Neutrophil (primary cell): ENCODE measurements around the gene PAFAH1B2.
"Not testable (repeated sequence)": the region's sequence is repeated elsewhere in the genome, so short reads cannot be mapped to it uniquely, and the experiment has no call there.

Source experiments
- H3K27ac ChIP-seq: fragments of 200-600 bp; sonication (generic); 2 replicates; pipeline ENCODE4 v1.5.1; 2016; ENCODE audit warnings: mild to moderate bottlenecking, moderate library complexity
- H3K27me3 ChIP-seq: fragments of 200-600 bp; sonication (generic); 2 replicates; pipeline ENCODE4 v1.6.0; 2016; ENCODE audit warnings: mild to moderate bottlenecking
- H3K36me3 ChIP-seq: fragments of 200-600 bp; sonication (generic); 2 replicates; pipeline ENCODE4 v1.5.1; 2017
- H3K4me1 ChIP-seq, 2 experiments: fragments of 200-600 bp in 1 of 2; sonication (generic) in 1 of 2; 1 replicate in 1 of 2; 2 replicates in 1 of 2; pipeline versions ENCODE4 v1.5.1 to v1.6.1; 2013 to 2016; ENCODE audit warnings: low read depth in 1 of 2, low read length in 1 of 2, mild to moderate bottlenecking in 1 of 2, moderate library complexity in 1 of 2; ENCODE audit not compliant: control insufficient read depth in 1 of 2, insufficient read depth in 1 of 2
- H3K4me3 ChIP-seq, 2 experiments: fragments of 200-600 bp in 1 of 2; sonication (generic) in 1 of 2; 1 replicate in 1 of 2; 2 replicates in 1 of 2; pipeline ENCODE4 v1.5.1; 2013 to 2016; ENCODE audit warnings: low read depth in 1 of 2, low read length in 1 of 2, mild to moderate bottlenecking in 1 of 2, moderate library complexity in 1 of 2
- H3K9me3 ChIP-seq: fragments of 200-600 bp; sonication (generic); 2 replicates; pipeline ENCODE4 v1.5.1; 2016
- CTCF ChIP-seq: fragments of 200-600 bp; sonication (generic); IDR thresholded peaks from 2 replicates; pipeline ENCODE4 v1.5.1; 2016; ENCODE audit warnings: antibody characterized with exemption

The PAFAH1B2 gene

GRCh38 chr11:117201658-117202305 lies 57.7 kb downstream of the PAFAH1B2 start:
- Histone ChIP-seq H3K4me3 (no peak overlapping the region), H3K36me3 (peaks cover 36% of the 10 kb centered on the region), H3K9me3 (no peaks in the 10 kb centered on the region), H3K4me1 (no peaks in the 10 kb centered on the region), H3K27ac (no peak overlapping the region), H3K27me3 (peaks cover 5% of the 10 kb centered on the region)
- no peak for TF ChIP-seq CTCF

GRCh38 chr11:117202386-117203068 lies 58.4 kb downstream of the PAFAH1B2 start:
- H3K27ac ChIP-seq, result no peak overlapping the region
- no peaks in the 10 kb centered on the region for H3K9me3 ChIP-seq
- no peaks in the 10 kb centered on the region for H3K4me1 ChIP-seq
- peaks cover 5% of the 10 kb centered on the region for H3K27me3 ChIP-seq
- no peak overlapping the region for H3K4me3 ChIP-seq
- TF ChIP-seq CTCF, result no peak
- H3K36me3 ChIP-seq, result peaks cover 37% of the 10 kb centered on the region

DNA sequence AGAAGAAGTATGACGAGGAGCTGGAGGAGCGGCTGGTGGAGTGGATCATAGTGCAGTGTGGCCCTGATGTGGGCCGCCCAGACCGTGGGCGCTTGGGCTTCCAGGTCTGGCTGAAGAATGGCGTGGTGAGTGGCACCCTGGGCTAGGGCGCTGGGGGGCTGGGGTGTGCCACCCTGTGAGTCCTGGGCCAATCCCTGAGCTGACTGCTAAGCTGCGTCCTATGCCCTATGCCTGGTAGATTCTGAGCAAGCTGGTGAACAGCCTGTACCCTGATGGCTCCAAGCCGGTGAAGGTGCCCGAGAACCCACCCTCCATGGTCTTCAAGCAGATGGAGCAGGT lies 59.0 kb downstream of the PAFAH1B2 start:
- H3K4me1 ChIP-seq, result no peaks in the 10 kb centered on the region
- TF ChIP-seq CTCF, result no peak
- no peak overlapping the region for H3K27ac ChIP-seq
- no peak overlapping the region for H3K4me3 ChIP-seq
- H3K36me3 ChIP-seq, result peaks cover 39% of the 10 kb centered on the region
- H3K9me3 ChIP-seq, result no peaks in the 10 kb centered on the region
- H3K27me3 ChIP-seq, result peaks cover 5% of the 10 kb centered on the region

GRCh38 chr11:117204283-117205080 lies 60.4 kb downstream of the PAFAH1B2 start:
- no peaks in the 10 kb centered on the region for H3K27me3 ChIP-seq
- no peak for TF ChIP-seq CTCF
- peaks cover 39% of the 10 kb centered on the region for H3K36me3 ChIP-seq
- no peaks in the 10 kb centered on the region for H3K9me3 ChIP-seq
- H3K4me3 ChIP-seq, result no peak overlapping the region
- H3K4me1 ChIP-seq, result no peaks in the 10 kb centered on the region
- H3K27ac ChIP-seq, result no peak overlapping the region

DNA sequence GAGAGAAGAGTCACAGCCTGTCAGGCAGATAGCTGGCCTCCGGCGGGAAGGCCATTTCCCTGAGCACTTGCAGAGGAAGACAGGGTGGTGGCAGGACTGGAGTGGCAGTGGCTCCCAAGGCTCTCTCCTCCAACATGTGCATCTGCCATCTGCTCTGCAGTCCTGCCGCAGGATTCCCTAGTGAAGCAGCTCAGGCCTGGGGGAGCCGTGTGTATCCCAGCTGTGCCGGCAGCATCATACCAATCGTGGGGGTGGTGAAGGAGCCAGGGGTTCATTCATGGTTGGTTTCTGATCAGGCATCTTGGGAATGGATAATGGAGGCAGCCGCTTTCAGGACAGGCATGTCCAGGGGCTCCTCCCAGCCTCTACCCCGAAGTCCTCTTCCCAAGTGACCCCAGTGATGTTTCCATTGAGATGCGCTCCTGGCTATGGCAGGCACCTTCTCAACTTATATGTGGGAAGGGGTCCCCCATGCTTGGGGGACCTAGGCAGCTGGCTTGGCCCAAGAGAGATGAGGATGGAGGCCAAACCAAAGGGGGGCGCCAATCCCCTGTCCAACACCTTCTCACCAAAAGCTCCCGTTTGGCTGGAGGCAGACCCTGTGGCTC lies 61.2 kb downstream of the PAFAH1B2 start:
- no peaks in the 10 kb centered on the region for H3K4me1 ChIP-seq
- no peaks in the 10 kb centered on the region for H3K9me3 ChIP-seq
- peaks cover 39% of the 10 kb centered on the region for H3K36me3 ChIP-seq
- TF ChIP-seq CTCF, result no peak
- H3K4me3 ChIP-seq, result no peak overlapping the region
- no peaks in the 10 kb centered on the region for H3K27me3 ChIP-seq
- H3K27ac ChIP-seq, result no peak overlapping the region

- not testable (repeated sequence) for H3K4me1 ChIP-seq, H3K4me3 ChIP-seq, H3K27ac ChIP-seq, H3K9me3 ChIP-seq, H3K27me3 ChIP-seq
- peaks cover 42% of the 10 kb centered on the region for H3K36me3 ChIP-seq
Observed at GRCh38 chr11:117206111-117206510, 62.0 kb downstream of the PAFAH1B2 start.

DNA sequence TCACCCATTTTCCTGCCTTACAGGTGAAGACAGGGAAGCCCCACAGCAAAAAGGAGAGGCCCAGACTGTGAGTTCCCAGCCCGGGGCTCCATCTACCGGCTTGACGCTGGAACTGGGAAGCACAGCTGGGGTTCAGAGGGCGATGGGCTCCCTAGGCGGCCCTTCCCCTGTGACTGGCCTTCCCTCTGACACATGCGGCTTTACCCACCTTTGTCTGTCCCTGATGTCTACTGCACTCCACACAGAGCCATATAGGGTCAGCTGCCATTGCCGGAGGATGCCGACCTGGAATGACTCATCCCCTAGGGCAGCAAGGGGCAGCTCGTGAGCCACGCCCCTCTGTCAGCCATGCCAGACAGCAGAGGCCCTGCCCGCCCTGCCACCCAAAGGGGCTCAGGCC lies 62.8 kb downstream of the PAFAH1B2 start:
- H3K9me3 ChIP-seq, H3K27me3 ChIP-seq, H3K4me1 ChIP-seq, H3K4me3 ChIP-seq, H3K27ac ChIP-seq: not testable (repeated sequence)
- peaks cover 48% of the 10 kb centered on the region for H3K36me3 ChIP-seq

DNA sequence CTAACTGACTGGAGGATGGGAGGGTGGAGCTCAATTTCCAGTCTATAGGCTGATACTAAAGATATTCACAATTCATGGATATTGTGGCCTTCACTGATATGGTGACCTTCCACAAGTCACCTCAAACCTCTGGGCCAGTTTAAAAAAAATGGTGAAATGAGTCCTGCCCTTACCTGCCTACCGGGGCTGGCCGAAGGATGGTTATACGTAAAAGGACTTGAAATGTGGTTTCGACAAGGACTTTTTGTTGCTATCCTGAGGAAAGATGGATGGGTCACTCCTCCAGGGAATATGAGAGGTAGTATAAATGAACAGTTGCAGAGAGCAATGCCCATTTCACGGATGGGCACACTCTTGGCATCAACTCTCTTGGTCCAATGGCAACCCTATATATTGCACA lies 63.4 kb downstream of the PAFAH1B2 start:
- not testable (repeated sequence) for H3K9me3 ChIP-seq, H3K4me1 ChIP-seq, H3K27me3 ChIP-seq, H3K4me3 ChIP-seq, H3K27ac ChIP-seq
- H3K36me3 ChIP-seq, result peaks cover 48% of the 10 kb centered on the region
